Motor neuron (in vitro differentiated cells): ENCODE results near the gene BOK. TPM values are rescaled to one million over a fixed set of nuclear protein-coding genes. Genes with fewer than 3 reads are reported as not detected.
A peak's percentile ranks its signal among the peaks of the same experiment; 100 is the strongest.
"Not testable (repeated sequence)": the region's sequence is repeated elsewhere in the genome, so short reads cannot be mapped to it uniquely, and the experiment has no call there.

Experiments
- ATAC-seq, 8 experiments: fragments of 200-7000 bp; cut with Tn5 transposase; replicated peaks in 6 of 8; 2 replicates each; pipeline ENCODE4 v1.8.0; 2021; ENCODE audit warnings: mild to moderate bottlenecking in 8 of 8, moderate library complexity in 8 of 8
- H3K27ac ChIP-seq, 2 donors: fragments of 250-450 bp; sonication (Bioruptor Pico); 2 replicates each; pipeline ENCODE4 v1.9.0; 2021; ENCODE audit warnings: antibody characterized with exemption in 2 of 2, mild to moderate bottlenecking in 2 of 2, moderate library complexity in 1 of 2
- H3K4me1 ChIP-seq, 2 donors: fragments of 250-450 bp; sonication (Bioruptor Pico); replicated peaks in 1 of 2; 2 replicates each; pipeline ENCODE4 v1.6.1; 2021; ENCODE audit warnings: antibody characterized with exemption in 2 of 2, mild to moderate bottlenecking in 2 of 2, moderate library complexity in 1 of 2
- H3K4me3 ChIP-seq, 5 donors: fragments of 250-450 bp; sonication (Bioruptor Pico); 2 replicates each; pipeline ENCODE4 v1.9.0; 2021; ENCODE audit warnings: antibody characterized with exemption in 5 of 5, mild to moderate bottlenecking in 5 of 5, moderate library complexity in 4 of 5
- WGBS, 10 experiments: fragments of 450-650 bp; shearing (Covaris generic); methylation state at CpG; one replicate each; pipeline ENCODE4 v1.0.0; 2022; 5-methylcytosine and 5-hydroxymethylcytosine counted together
- in situ Hi-C, 9 experiments: fragments of 400-800 bp; cut with MboI; loops; one replicate each; pipeline ENCODE4 v1.15.0; 2021; ENCODE audit warnings: low sequenced_read_pairs in 9 of 9, low pct_unique_long_range_greater_than_20kb in 2 of 9; ENCODE audit not compliant: unreplicated experiment in 9 of 9
- total RNA-seq, 8 experiments: library from RNA; unstranded; fragments of 300-600 nt; gene quantifications; 2 replicates each; pipeline versions ENCODE4 v1.2.3 to v1.2.4, GENCODE V29; 2022

The BOK gene
- 10 to 100 TPM in 4 of 8 experiments, 1 to 10 TPM in 3, under 1 TPM in 1; 1.00 to 17.3 (median 7.2) TPM for total RNA-seq

GRCh38 chr2:241558532-241559322, at the start of gene BOK:
BOK (plus strand) TSS chr2:241558745; CDS start chr2:241559484, 739 bp downstream.
- in situ Hi-C loops = no loop called here
- 0 to 2% (median 0%) methylated on average over 1 to 11 of the region's 98 CpGs; no CpG with 5 or more reads in 6 of the 10 experiments for WGBS, 10 experiments

GRCh38 chr2:241509155-241509784, 49.3 kb upstream of the BOK start:
- 0 to 92% (median 20%) methylated on average over 1 to 9 of the region's 24 CpGs; no CpG with 5 or more reads in 5 of the 10 experiments for WGBS, 10 experiments
- Histone ChIP-seq H3K27ac (peak overlapping the region; percentile 83 to 88), H3K4me1 (peaks cover 16 to 17% of the 10 kb centered on the region in 2 donors), H3K4me3 (peak overlapping the region; percentile 58 to 87 (median 73))
- peak in 3 of 8 experiments; percentile 1 to 9 (median 7) for ATAC-seq
- in situ Hi-C loops = no loop called here

More at GRCh38 chr2:241558532-241559322, at the start of gene BOK:
- peak; percentile 17 to 84 (median 39) for ATAC-seq
- H3K4me1 ChIP-seq = peaks cover 0 to 6% of the 10 kb centered on the region in 2 donors
- no peak within 1 kb of the TSS for H3K27ac ChIP-seq
- peak within 1 kb of the TSS; percentile 32 to 40 (median 36) for H3K4me3 ChIP-seq

- 84 to 100% (median 90%) methylated on average over 1 to 6 of the region's 6 CpGs; no CpG with 5 or more reads in 2 of the 10 experiments for WGBS, 10 experiments
These were observed 47.3 kb upstream of the BOK start for GRCh38 chr2:241511091-241511741.

GRCh38 chr2:241514553-241514952, 44.0 kb upstream of the BOK start:
- WGBS, 10 experiments = 0 to 80% (median 58%) methylated on average over 1 to 3 of the region's 5 CpGs; no CpG with 5 or more reads in 2 of the 10 experiments
- Histone ChIP-seq H3K4me3 (no peak overlapping the region), H3K27ac (no peak overlapping the region), H3K4me1 (peaks cover 1 to 4% of the 10 kb centered on the region in 2 donors)
- in situ Hi-C loops = no loop called here
- peak in 2 of 8 experiments; percentile 49 to 59 for ATAC-seq

More at GRCh38 chr2:241511091-241511741, 47.3 kb upstream of the BOK start:
- no peak for ATAC-seq
- Histone ChIP-seq H3K4me1 (peaks cover 16 to 17% of the 10 kb centered on the region in 2 donors), H3K27ac (no peak overlapping the region), H3K4me3 (no peak overlapping the region)
- in situ Hi-C loops = no loop called here

GRCh38 chr2:241514986-241515737, 43.4 kb upstream of the BOK start:
- H3K27ac ChIP-seq = no peak overlapping the region
- 40 to 92% (median 73%) methylated on average over 3 to 9 of the region's 10 CpGs for WGBS, 10 experiments
- no peaks in the 10 kb centered on the region for H3K4me1 ChIP-seq
- H3K4me3 ChIP-seq = no peak overlapping the region
- in situ Hi-C loops = no loop called here
- no peak for ATAC-seq

GRCh38 chr2:241516520-241516965, 42.0 kb upstream of the BOK start:
- 80 to 100% (median 83%) methylated on average over 1 of the region's 3 CpGs; no CpG with 5 or more reads in 5 of the 10 experiments for WGBS, 10 experiments
- Histone ChIP-seq H3K4me3 (no peak overlapping the region), H3K4me1 (no peaks in the 10 kb centered on the region), H3K27ac (no peak overlapping the region)
- ATAC-seq = no peak
- in situ Hi-C loops = no loop called here

- Histone ChIP-seq H3K4me1 (no peaks in the 10 kb centered on the region), H3K27ac (no peak overlapping the region), H3K4me3 (no peak overlapping the region)
- WGBS, 10 experiments = 60 to 100% (median 80%) methylated on average over 2 to 6 of the region's 6 CpGs; no CpG with 5 or more reads in 4 of the 10 experiments
- no peak for ATAC-seq
- in situ Hi-C loops = no loop called here
These were observed 41.2 kb upstream of the BOK start for GRCh38 chr2:241517297-241517696.

GRCh38 chr2:241519669-241520068, 38.9 kb upstream of the BOK start:
- H3K4me1 ChIP-seq = no peaks in the 10 kb centered on the region
- 20 to 100% (median 67%) methylated on average over 1 to 6 of the region's 11 CpGs; no CpG with 5 or more reads in 3 of the 10 experiments for WGBS, 10 experiments
- no peak overlapping the region for H3K27ac ChIP-seq
- ATAC-seq = no peak
- no peak overlapping the region for H3K4me3 ChIP-seq
- in situ Hi-C loops = no loop called here

- no peak for ATAC-seq
- Histone ChIP-seq H3K4me3 (no peak overlapping the region), H3K4me1 (no peaks in the 10 kb centered on the region), H3K27ac (no peak overlapping the region)
- in situ Hi-C loops = no loop called here
- WGBS, 10 experiments = 38 to 100% (median 52%) methylated on average over 1 to 3 of the region's 5 CpGs; no CpG with 5 or more reads in 5 of the 10 experiments
These were observed 36.1 kb upstream of the BOK start for GRCh38 chr2:241522477-241522876.

GRCh38 chr2:241525818-241526780, 32.4 kb upstream of the BOK start:
- H3K4me1 ChIP-seq, H3K27ac ChIP-seq, in situ Hi-C loops, H3K4me3 ChIP-seq, ATAC-seq: not testable (repeated sequence)
- 0 to 97% (median 89%) methylated on average over 1 to 31 of the region's 31 CpGs; no CpG with 5 or more reads in 1 of the 10 experiments for WGBS, 10 experiments

- in situ Hi-C loops = no loop called here
- ATAC-seq = no peak
- Histone ChIP-seq H3K4me1 (no peaks in the 10 kb centered on the region), H3K27ac (no peak overlapping the region), H3K4me3 (no peak overlapping the region)
- 0 to 84% (median 75%) methylated on average over 1 to 7 of the region's 8 CpGs; no CpG with 5 or more reads in 2 of the 10 experiments for WGBS, 10 experiments
These were observed 28.0 kb upstream of the BOK start for GRCh38 chr2:241530571-241530970.
